GM13976 (cell line): ENCODE results near the gene MTFMT.
"Not testable (repeated sequence)": the region's sequence is repeated elsewhere in the genome, so short reads cannot be mapped to it uniquely, and the experiment has no call there.

Experiments used
- DNase-seq: peaks from one replicate; pipeline ENCODE4 v3.0.0; 2012; ENCODE audit warnings: low spot score
- in situ Hi-C: fragments of 300-500 bp; cut with MboI; formaldehyde crosslinking; loops from one replicate; pipeline ENCODE4 v1.12.0; 2022; ENCODE audit warnings: low sequenced_read_pairs, mixed read lengths, inconsistent platforms; ENCODE audit not compliant: unreplicated experiment
- TF ChIP-seq, protein P1 (sequence below): IDR thresholded peaks from 2 replicates; pipeline ENCODE4 v1.5.1; 2012; ENCODE audit warnings: borderline replicate concordance, mild to moderate bottlenecking; ENCODE audit not compliant: insufficient read depth; ENCODE audit errors: extremely low read depth, missing control alignments, control extremely low read depth

The MTFMT gene

GRCh38 chr15:65028921-65029735, at the start of gene MTFMT:
TSS of gene MTFMT (minus strand) at chr15:65029639. CDS start at chr15:65029613, 26 bp downstream.
- in situ Hi-C loops, result loop anchor here (25.0 kb wide), 1 partner anchor 258 kb away; the partner anchor contains the start of genes PARP16 and RNU5A-1
- DNase-seq, result peak; percentile 99
- TF ChIP-seq, protein P1, sequence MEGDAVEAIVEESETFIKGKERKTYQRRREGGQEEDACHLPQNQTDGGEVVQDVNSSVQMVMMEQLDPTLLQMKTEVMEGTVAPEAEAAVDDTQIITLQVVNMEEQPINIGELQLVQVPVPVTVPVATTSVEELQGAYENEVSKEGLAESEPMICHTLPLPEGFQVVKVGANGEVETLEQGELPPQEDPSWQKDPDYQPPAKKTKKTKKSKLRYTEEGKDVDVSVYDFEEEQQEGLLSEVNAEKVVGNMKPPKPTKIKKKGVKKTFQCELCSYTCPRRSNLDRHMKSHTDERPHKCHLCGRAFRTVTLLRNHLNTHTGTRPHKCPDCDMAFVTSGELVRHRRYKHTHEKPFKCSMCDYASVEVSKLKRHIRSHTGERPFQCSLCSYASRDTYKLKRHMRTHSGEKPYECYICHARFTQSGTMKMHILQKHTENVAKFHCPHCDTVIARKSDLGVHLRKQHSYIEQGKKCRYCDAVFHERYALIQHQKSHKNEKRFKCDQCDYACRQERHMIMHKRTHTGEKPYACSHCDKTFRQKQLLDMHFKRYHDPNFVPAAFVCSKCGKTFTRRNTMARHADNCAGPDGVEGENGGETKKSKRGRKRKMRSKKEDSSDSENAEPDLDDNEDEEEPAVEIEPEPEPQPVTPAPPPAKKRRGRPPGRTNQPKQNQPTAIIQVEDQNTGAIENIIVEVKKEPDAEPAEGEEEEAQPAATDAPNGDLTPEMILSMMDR, result no peak

DNA sequence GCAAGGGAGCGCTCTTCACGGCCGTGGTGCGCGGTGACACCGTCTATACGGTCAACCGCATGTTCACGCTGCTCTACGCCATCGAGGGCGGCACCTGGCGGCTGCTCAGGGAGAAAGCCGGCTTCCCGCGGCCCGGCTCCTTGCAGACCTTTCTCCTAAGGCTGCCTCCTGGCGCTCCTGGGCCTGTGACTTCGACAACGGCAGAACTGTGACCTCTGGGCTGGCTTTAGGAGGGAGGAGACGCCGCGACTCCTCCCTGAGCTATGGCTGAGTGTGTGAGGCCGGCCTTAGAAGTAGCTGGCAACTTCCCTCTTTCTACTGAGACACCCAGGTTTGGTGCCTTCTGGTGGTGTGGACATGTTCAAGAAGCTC, 48.5 kb upstream of the MTFMT start:
- TF ChIP-seq, protein P1, result peak; percentile 70
- in situ Hi-C loops, result no loop called here
- peak; percentile 73 for DNase-seq

DNA sequence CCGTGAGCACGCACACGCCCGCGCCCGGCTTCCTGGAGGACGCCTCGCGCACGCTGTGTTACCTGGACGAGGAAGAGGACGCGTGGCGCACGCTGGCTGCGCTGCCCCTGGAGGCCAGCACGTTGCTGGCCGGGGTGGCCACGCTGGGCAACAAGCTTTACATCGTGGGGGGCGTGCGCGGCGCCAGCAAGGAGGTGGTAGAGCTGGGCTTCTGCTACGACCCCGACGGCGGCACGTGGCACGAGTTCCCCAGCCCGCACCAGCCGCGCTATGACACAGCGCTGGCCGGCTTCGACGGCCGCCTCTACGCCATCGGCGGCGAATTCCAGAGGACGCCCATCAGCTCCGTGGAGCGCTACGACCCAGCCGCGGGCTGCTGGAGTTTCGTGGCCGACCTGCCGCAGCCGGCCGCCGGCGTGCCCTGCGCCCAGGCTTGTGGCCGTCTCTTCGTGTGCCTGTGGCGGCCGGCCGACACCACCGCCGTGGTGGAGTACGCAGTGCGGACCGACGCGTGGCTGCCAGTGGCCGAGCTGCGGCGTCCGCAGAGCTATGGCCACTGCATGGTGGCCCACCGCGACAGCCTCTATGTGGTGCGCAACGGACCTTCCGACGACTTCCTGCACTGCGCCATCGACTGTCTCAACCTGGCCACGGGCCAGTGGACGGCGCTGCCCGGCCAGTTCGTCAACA, 48.0 kb upstream of the MTFMT start:
- TF ChIP-seq, protein P1, result no peak
- in situ Hi-C loops, result no loop called here
- DNase-seq, result no peak

- TF ChIP-seq, protein P1, result no peak
- in situ Hi-C loops, result no loop called here
Measured at GRCh38 chr15:65076486-65077290, 47.2 kb upstream of the MTFMT start, which contains the start of gene KBTBD13. TSS of gene KBTBD13 (plus strand) at chr15:65076746. CDS start at chr15:65076816, 70 bp downstream.

DNA sequence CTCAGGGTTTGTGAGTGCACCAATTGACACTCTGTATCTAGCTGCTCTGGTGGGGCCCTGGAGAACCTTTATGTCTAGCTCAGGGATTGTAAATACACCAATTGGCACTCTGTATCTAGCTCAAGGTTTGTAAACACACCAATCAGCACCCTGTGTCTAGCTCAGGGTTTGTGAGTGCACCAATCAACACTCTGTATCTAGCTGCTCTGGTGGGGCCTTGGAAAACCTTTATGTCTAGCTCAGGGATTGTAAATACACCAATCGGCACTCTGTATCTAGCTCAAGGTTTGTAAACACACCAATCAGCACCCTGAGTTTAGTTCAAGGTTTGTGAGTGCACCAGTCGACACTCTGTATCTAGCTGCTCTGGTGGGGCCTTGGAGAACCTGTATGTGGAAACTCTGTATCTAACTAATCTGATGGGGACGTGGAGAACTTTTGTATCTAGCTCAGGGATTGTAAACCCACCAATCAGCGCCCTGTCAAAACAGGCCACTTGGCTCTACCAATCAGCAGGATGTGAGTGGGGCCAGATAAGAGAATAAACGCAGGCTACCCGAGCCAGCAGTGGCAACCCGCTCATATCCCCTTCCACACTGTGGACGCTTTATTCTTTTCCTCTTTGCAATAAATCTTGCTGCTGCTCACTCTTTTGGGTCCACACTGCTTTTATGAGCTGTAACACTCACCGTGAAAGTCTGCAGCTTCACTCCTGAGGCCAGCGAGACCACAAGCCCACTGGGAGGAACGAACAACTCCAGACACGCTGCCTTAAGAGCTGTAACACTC, 46.4 kb upstream of the MTFMT start:
- in situ Hi-C loops, DNase-seq: not testable (repeated sequence)

More at GRCh38 chr15:65076486-65077290, 47.2 kb upstream of the MTFMT start, which contains the start of gene KBTBD13:
- DNase-seq, result no peak

- DNase-seq, in situ Hi-C loops: not testable (repeated sequence)
Measured at GRCh38 chr15:65074946-65075345, 45.5 kb upstream of the MTFMT start.

DNA sequence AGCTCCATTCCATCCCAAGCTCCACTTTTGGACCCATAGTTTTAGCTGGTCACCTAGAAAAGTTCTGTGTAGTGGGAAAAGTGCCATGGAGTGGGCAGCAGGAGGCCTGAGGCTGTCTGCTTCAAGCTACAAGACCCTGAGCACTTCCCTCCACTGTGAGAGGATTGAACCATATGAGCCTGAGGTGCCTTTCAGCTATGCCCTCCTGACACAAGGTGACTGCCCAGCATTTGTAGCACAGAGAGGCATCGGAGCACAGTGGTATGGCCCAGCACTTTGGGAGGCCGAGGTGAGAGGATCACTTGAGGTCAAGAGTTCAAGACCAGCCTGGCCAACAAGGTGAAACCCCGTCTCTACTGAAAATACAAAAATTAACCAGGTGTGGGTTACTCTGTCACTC, 43.2 kb upstream of the MTFMT start:
- in situ Hi-C loops, result no loop called here
- DNase-seq, result no peak
- TF ChIP-seq, protein P1, result no peak
